GM12891 (cell line): ENCODE results near the gene ELF2.

Experiments used
- PAX5 ChIP-seq: IDR thresholded peaks from 2 replicates; pipeline ENCODE4 v1.6.1; 2011; ENCODE audit warnings: low read length, moderate library complexity, mild to moderate bottlenecking; ENCODE audit not compliant: insufficient read depth, severe bottlenecking
- POLR2A ChIP-seq: IDR thresholded peaks from 2 replicates; pipeline ENCODE4 v1.6.1; 2011; ENCODE audit warnings: low read depth, low read length, control low read depth
- POLR2AphosphoS5 ChIP-seq: IDR thresholded peaks from 2 replicates; pipeline ENCODE4 v1.6.1; 2011; ENCODE audit warnings: low read depth, low read length, control low read depth
- POU2F2 ChIP-seq: IDR thresholded peaks from 2 replicates; pipeline ENCODE4 v1.6.1; 2011; ENCODE audit warnings: low read depth, mild to moderate bottlenecking, control low read depth, low read length, moderate library complexity
- SPI1 ChIP-seq: IDR thresholded peaks from 2 replicates; pipeline ENCODE4 v1.6.1; 2011; ENCODE audit warnings: low read depth, low read length, control low read depth
- TAF1 ChIP-seq: IDR thresholded peaks from 2 replicates; pipeline ENCODE4 v1.6.1; 2011; ENCODE audit warnings: low read depth, low read length, control low read depth

- TF ChIP-seq POLR2AphosphoS5: no peak
- no peak for TF ChIP-seq POLR2A
- TF ChIP-seq PAX5: no peak
- no peak for TF ChIP-seq SPI1
- no peak for TF ChIP-seq POU2F2
- TF ChIP-seq TAF1: no peak
Measured at GRCh38 chr4:139022835-139023234, 154.2 kb downstream of the ELF2 start.
